Measurements from ENCODE around the gene DOP1B. TPM values are rescaled to one million over a fixed set of nuclear protein-coding genes. Genes with fewer than 3 reads are reported as not detected.

The DOP1B gene
- total RNA-seq, 2 donors from 2014 or later: 25.3 to 35.0 TPM

DNA sequence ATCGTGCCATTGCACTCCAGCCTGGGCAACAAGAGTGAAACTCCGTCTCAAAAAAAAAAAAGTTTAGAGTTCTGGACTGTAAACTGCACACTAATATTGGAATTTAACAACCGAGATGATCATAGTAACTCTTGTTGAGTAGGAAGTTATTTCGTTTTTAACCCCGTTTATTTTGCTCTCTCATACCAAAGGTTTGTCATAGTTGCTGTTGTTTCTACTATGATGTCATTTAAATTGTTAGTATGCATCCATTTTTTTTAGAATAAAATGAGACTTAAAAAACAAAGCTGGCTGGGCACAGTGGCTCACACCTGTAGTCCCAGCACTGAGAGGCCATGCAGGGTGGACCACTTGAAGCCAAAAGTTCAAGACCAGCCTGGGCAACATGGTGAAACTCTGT is 49.3 kb downstream of the DOP1B start:
- H3K27ac Mint-ChIP-seq: no peak overlapping the region
- no peak for ATAC-seq
- no peaks in the 10 kb centered on the region for H3K9me3 ChIP-seq (ENCODE audit: control insufficient read depth, low read length, poor library complexity, severe bottlenecking)
- H3K36me3 Mint-ChIP-seq (ENCODE audit: low read depth): peaks cover 7% of the 10 kb centered on the region
- H3K4me3 Mint-ChIP-seq: no peak overlapping the region
- H3K27me3 Mint-ChIP-seq: no peaks in the 10 kb centered on the region
- no peak for DNase-seq
- peaks cover 14% of the 10 kb centered on the region for H3K4me1 Mint-ChIP-seq

Other genes with a start within 250 kb of the DOP1B start
- 10 to 100 TPM; 16.5 to 19.1 TPM for gene SETD4, start 96.3 kb upstream of the DOP1B start, total RNA-seq
- gene CBR1, start 86.8 kb upstream of the DOP1B start, total RNA-seq: 1 to 10 TPM; 4.2 to 6.3 TPM
- gene CBR3, start 21.7 kb upstream of the DOP1B start, total RNA-seq: 1 to 10 TPM; 2.2 to 3.1 TPM
- gene MORC3, start 163.4 kb downstream of the DOP1B start, total RNA-seq: 10 to 100 TPM; 45.2 to 51.0 TPM
- 1 to 10 TPM; 2.4 to 5.7 TPM for gene CHAF1B, start 228.6 kb downstream of the DOP1B start, total RNA-seq

Data from T-helper 17 cell (primary cell).